SU-DHL-6 (cell line): Measurements from ENCODE around the gene ZMAT2.

Source experiments
- H2AFZ ChIP-seq: fragments of 200-600 bp; sonication (generic); 2 replicates; pipeline ENCODE4 v1.6.1; 2014; ENCODE audit warnings: low read depth, mild to moderate bottlenecking, moderate library complexity, mixed read lengths, antibody characterized with exemption, low read length; ENCODE audit not compliant: severe bottlenecking
- H3F3A ChIP-seq: fragments of 200-600 bp; shearing (Covaris generic); 2 replicates; pipeline ENCODE4 v1.6.0; 2016; ENCODE audit warnings: antibody characterized with exemption, mild to moderate bottlenecking; ENCODE audit not compliant: insufficient read depth
- H3K27ac ChIP-seq: fragments of 200-600 bp; sonication (generic); 2 replicates; pipeline ENCODE4 v1.5.1; 2016; ENCODE audit warnings: low read depth, mild to moderate bottlenecking, low read length, moderate library complexity, mixed read lengths
- H3K27me3 ChIP-seq: fragments of 200-600 bp; sonication (generic), shearing (Covaris generic); 2 replicates; pipeline ENCODE4 v1.6.0; 2014; ENCODE audit warnings: mild to moderate bottlenecking, low read length
- H3K36me3 ChIP-seq: fragments of 200-600 bp; sonication (generic); 2 replicates; pipeline ENCODE4 v1.6.1; 2014; ENCODE audit warnings: mild to moderate bottlenecking, low read length, mixed read lengths
- H3K4me2 ChIP-seq: fragments of 300-600, 200-600 bp; shearing (Covaris generic), sonication (generic); 2 replicates; pipeline ENCODE4 v1.6.0; 2014; ENCODE audit warnings: low read length, low read depth, mild to moderate bottlenecking; ENCODE audit not compliant: poor library complexity, severe bottlenecking
- H3K4me3 ChIP-seq: fragments of 200-600 bp; sonication (generic); 2 replicates; pipeline ENCODE4 v1.5.1; 2014; ENCODE audit warnings: antibody characterized with exemption, low read length, mild to moderate bottlenecking, mixed read lengths; ENCODE audit not compliant: insufficient read depth, poor library complexity, severe bottlenecking
- H3K79me2 ChIP-seq: fragments of 200-600 bp; sonication (generic); 2 replicates; pipeline ENCODE4 v1.6.1; 2014; ENCODE audit warnings: mild to moderate bottlenecking, low read length, moderate library complexity; ENCODE audit not compliant: insufficient read depth
- H3K9ac ChIP-seq: fragments of 200-600 bp; sonication (generic); 2 replicates; pipeline ENCODE4 v1.7.0; 2014; ENCODE audit warnings: mild to moderate bottlenecking, low read length
- H3K9me2 ChIP-seq: fragments of 200-600 bp; sonication (generic); replicated peaks from 2 replicates; pipeline ENCODE4 v1.6.1; 2014; ENCODE audit warnings: low read length; ENCODE audit not compliant: insufficient read depth
- H3K9me3 ChIP-seq: fragments of 200-600 bp; sonication (generic); 2 replicates; pipeline ENCODE4 v1.6.1; 2014; ENCODE audit warnings: low read length, mixed read lengths; ENCODE audit not compliant: insufficient read depth
- H4K20me1 ChIP-seq: fragments of 200-600 bp; sonication (generic); 2 replicates; pipeline ENCODE4 v1.6.1; 2014; ENCODE audit warnings: low read depth, mild to moderate bottlenecking, antibody characterized with exemption, low read length, moderate library complexity, mixed read lengths
- CTCF ChIP-seq: fragments of 200-600 bp; sonication (generic); IDR thresholded peaks from one replicate; pipeline ENCODE4 v1.5.1; 2017; ENCODE audit warnings: antibody characterized with exemption, mild to moderate bottlenecking, low read length, moderate library complexity; ENCODE audit not compliant: insufficient read depth, poor library complexity, severe bottlenecking
- EZH2phosphoT487 ChIP-seq: fragments of 200-600 bp; sonication (generic), shearing (Covaris generic); conservative IDR thresholded peaks from 2 replicates; pipeline ENCODE4 v1.6.1; 2018; ENCODE audit warnings: mild to moderate bottlenecking, antibody characterized with exemption, low read length, moderate library complexity, mixed read lengths

Gene ZMAT2

GRCh38 chr5:140690376-140690932 lies 9.8 kb upstream of the ZMAT2 start:
- no peaks in the 10 kb centered on the region for H3K9me3 ChIP-seq
- H3K4me2 ChIP-seq = peak overlapping the region; percentile 84
- peak overlapping the region; percentile 90 for H2AFZ ChIP-seq
- H3K36me3 ChIP-seq = no peaks in the 10 kb centered on the region; the same call in 1 of the 2 replicates
- peak overlapping the region; percentile 91 for H3K9ac ChIP-seq
- TF ChIP-seq CTCF (no peak), EZH2phosphoT487 (no peak)
- peaks cover 54% of the 10 kb centered on the region for H3K79me2 ChIP-seq
- no peaks in the 10 kb centered on the region for H3K27me3 ChIP-seq
- H3K9me2 ChIP-seq = no peaks in the 10 kb centered on the region
- H3K27ac ChIP-seq = no peak overlapping the region
- H3K4me3 ChIP-seq = peak overlapping the region; percentile 92
- no peaks in the 10 kb centered on the region for H3F3A ChIP-seq
- H4K20me1 ChIP-seq = no peaks in the 10 kb centered on the region

- peaks cover 54% of the 10 kb centered on the region for H3K79me2 ChIP-seq
- TF ChIP-seq EZH2phosphoT487 = no peak
- no peak for TF ChIP-seq CTCF
- peak within 1 kb of the TSS; percentile 34 for H3K27ac ChIP-seq
- peak within 1 kb of the TSS; percentile 92 for H3K4me3 ChIP-seq
- no peaks in the 10 kb centered on the region for H3F3A ChIP-seq
- H4K20me1 ChIP-seq = no peaks in the 10 kb centered on the region
- no peaks in the 10 kb centered on the region for H3K9me2 ChIP-seq
- peak within 1 kb of the TSS; percentile 91 for H3K9ac ChIP-seq
- H3K27me3 ChIP-seq = no peaks in the 10 kb centered on the region
- H3K36me3 ChIP-seq = no peaks in the 10 kb centered on the region; the same call in 1 of the 2 replicates
- H3K4me2 ChIP-seq = peak within 1 kb of the TSS; percentile 84
- H3K9me3 ChIP-seq = no peaks in the 10 kb centered on the region
- H2AFZ ChIP-seq = peak within 1 kb of the TSS; percentile 90
Observed at GRCh38 chr5:140690941-140691924, 9.0 kb upstream of the ZMAT2 start, which contains the start of the genes HARS1 and HARS2. Gene HARS1, minus strand, starts transcription at chr5:140691370. Its CDS starts 66 bp downstream, at chr5:140691304. Gene HARS2, plus strand, starts transcription at chr5:140691455. Its CDS starts 194 bp downstream, at chr5:140691649.

GRCh38 chr5:140694276-140694675 lies 6.0 kb upstream of the ZMAT2 start:
- Histone ChIP-seq H3K4me2 (no peak overlapping the region), H3K4me3 (no peak overlapping the region), H3K9me2 (no peaks in the 10 kb centered on the region), H3F3A (peaks cover 4% of the 10 kb centered on the region; the same call in 1 of the 2 replicates), H4K20me1 (no peaks in the 10 kb centered on the region), H3K27ac (no peak overlapping the region), H3K9ac (no peak overlapping the region), H3K36me3 (no peaks in the 10 kb centered on the region; the same call in 1 of the 2 replicates), H3K27me3 (no peaks in the 10 kb centered on the region), H2AFZ (no peak overlapping the region), H3K9me3 (no peaks in the 10 kb centered on the region), H3K79me2 (peaks cover 47% of the 10 kb centered on the region)
- TF ChIP-seq CTCF = no peak
- no peak for TF ChIP-seq EZH2phosphoT487
